ENCODE data around the gene AMPD2.

Gene AMPD2

GRCh38 chr1:109641861-109642260 lies 22.2 kb downstream of the AMPD2 start:
- H3K4me1 ChIP-seq (ENCODE audit: control insufficient read depth, insufficient read depth, low read length) = peaks cover 12% of the 10 kb centered on the region
- H3K9ac ChIP-seq (ENCODE audit: low read length) = no peak overlapping the region
- H3K27ac ChIP-seq (ENCODE audit: low read depth, low read length) = no peak overlapping the region
- H3K9me3 ChIP-seq (ENCODE audit: control insufficient read depth, insufficient read depth, low read depth, low read length) = no peaks in the 10 kb centered on the region
- H3K36me3 ChIP-seq (ENCODE audit: control insufficient read depth, insufficient read depth, low read length) = no peaks in the 10 kb centered on the region
- peaks cover 7% of the 10 kb centered on the region for H3K27me3 ChIP-seq (ENCODE audit: control insufficient read depth, insufficient read depth, low read length)
- no peak overlapping the region for H3K4me3 ChIP-seq (ENCODE audit: low read depth, low read length)

- Histone ChIP-seq H3K9me3 (ENCODE audit: control insufficient read depth, insufficient read depth, low read depth, low read length) (no peaks in the 10 kb centered on the region), H3K36me3 (ENCODE audit: control insufficient read depth, insufficient read depth, low read length) (no peaks in the 10 kb centered on the region), H3K4me1 (ENCODE audit: control insufficient read depth, insufficient read depth, low read length) (peaks cover 11% of the 10 kb centered on the region), H3K9ac (ENCODE audit: low read length) (no peak overlapping the region), H3K4me3 (ENCODE audit: low read depth, low read length) (no peak overlapping the region), H3K27ac (ENCODE audit: low read depth, low read length) (no peak overlapping the region), H3K27me3 (ENCODE audit: control insufficient read depth, insufficient read depth, low read length) (peaks cover 7% of the 10 kb centered on the region)
Measured at GRCh38 chr1:109642626-109643025, 23.0 kb downstream of the AMPD2 start.

DNA sequence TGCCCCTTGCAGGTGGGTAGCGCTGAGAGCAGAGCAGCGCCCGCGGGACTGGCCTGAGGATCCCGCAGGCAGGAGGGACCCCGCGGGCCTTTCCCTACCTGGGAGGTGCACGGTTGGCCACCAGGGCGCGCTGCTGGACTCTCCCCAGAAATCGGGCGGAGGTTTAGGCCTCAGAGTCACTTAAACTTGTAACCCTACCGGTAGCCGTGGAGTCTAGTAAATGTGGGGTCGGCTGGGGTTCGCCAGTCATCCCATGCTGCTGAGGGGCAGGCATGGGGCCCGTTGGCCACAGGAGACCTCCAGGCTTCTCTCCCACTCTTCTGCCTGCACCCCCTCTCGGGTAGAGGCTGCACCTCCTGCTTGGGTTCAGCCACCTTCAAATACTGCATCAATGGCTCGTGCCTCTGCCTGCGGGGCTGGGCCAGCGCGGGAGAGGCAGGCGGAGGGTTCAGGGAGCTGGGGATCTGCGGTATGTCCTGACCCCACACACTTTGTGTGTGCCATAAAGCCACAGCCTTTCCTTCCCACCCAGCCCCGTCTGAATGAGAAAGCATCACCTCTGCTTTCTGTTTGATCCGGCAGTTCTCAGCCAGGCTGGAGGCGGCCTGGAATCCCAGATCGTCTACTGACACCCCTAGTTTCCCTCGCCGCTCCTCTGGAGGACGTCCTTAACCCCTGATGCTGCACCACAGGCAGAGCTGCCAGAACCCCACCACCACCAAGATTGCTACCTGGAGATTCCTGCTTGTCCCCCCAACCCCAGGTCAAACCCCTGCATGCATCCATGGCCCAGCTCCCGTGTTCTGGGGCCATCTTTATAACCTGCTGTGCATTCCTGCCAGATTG lies 24.0 kb downstream of the AMPD2 start:
- peaks cover 11% of the 10 kb centered on the region for H3K4me1 ChIP-seq (ENCODE audit: control insufficient read depth, insufficient read depth, low read length)
- no peak overlapping the region for H3K4me3 ChIP-seq (ENCODE audit: low read depth, low read length)
- no peak overlapping the region for H3K9ac ChIP-seq (ENCODE audit: low read length)
- no peaks in the 10 kb centered on the region for H3K36me3 ChIP-seq (ENCODE audit: control insufficient read depth, insufficient read depth, low read length)
- H3K27me3 ChIP-seq (ENCODE audit: control insufficient read depth, insufficient read depth, low read length) = peaks cover 7% of the 10 kb centered on the region
- no peak overlapping the region for H3K27ac ChIP-seq (ENCODE audit: low read depth, low read length)
- H3K9me3 ChIP-seq (ENCODE audit: control insufficient read depth, insufficient read depth, low read depth, low read length) = no peaks in the 10 kb centered on the region

GRCh38 chr1:109644670-109645069 lies 25.0 kb downstream of the AMPD2 start:
- peaks cover 11% of the 10 kb centered on the region for H3K4me1 ChIP-seq (ENCODE audit: control insufficient read depth, insufficient read depth, low read length)
- no peak overlapping the region for H3K4me3 ChIP-seq (ENCODE audit: low read depth, low read length)
- no peaks in the 10 kb centered on the region for H3K36me3 ChIP-seq (ENCODE audit: control insufficient read depth, insufficient read depth, low read length)
- H3K27ac ChIP-seq (ENCODE audit: low read depth, low read length) = no peak overlapping the region
- H3K9ac ChIP-seq (ENCODE audit: low read length) = no peak overlapping the region
- no peaks in the 10 kb centered on the region for H3K9me3 ChIP-seq (ENCODE audit: control insufficient read depth, insufficient read depth, low read depth, low read length)
- peaks cover 7% of the 10 kb centered on the region for H3K27me3 ChIP-seq (ENCODE audit: control insufficient read depth, insufficient read depth, low read length)

GRCh38 chr1:109649491-109649914 lies 29.9 kb downstream of the AMPD2 start:
- Histone ChIP-seq H3K36me3 (ENCODE audit: control insufficient read depth, insufficient read depth, low read length) (no peaks in the 10 kb centered on the region), H3K9me3 (ENCODE audit: control insufficient read depth, insufficient read depth, low read depth, low read length) (no peaks in the 10 kb centered on the region), H3K4me3 (ENCODE audit: low read depth, low read length) (no peak overlapping the region), H3K4me1 (ENCODE audit: control insufficient read depth, insufficient read depth, low read length) (no peaks in the 10 kb centered on the region), H3K9ac (ENCODE audit: low read length) (no peak overlapping the region), H3K27me3 (ENCODE audit: control insufficient read depth, insufficient read depth, low read length) (peaks cover 20% of the 10 kb centered on the region), H3K27ac (ENCODE audit: low read depth, low read length) (no peak overlapping the region)

- Histone ChIP-seq H3K27ac (ENCODE audit: low read depth, low read length) (no peak overlapping the region), H3K9ac (ENCODE audit: low read length) (no peak overlapping the region), H3K4me1 (ENCODE audit: control insufficient read depth, insufficient read depth, low read length) (peaks cover 3% of the 10 kb centered on the region; the same call in 1 of the 2 replicates)
Measured at GRCh38 chr1:109650609-109651008, 31.0 kb downstream of the AMPD2 start.

GRCh38 chr1:109652402-109652801 lies 32.8 kb downstream of the AMPD2 start:
- H3K27me3 ChIP-seq (ENCODE audit: control insufficient read depth, insufficient read depth, low read length) = peaks cover 24% of the 10 kb centered on the region
- H3K4me1 ChIP-seq (ENCODE audit: control insufficient read depth, insufficient read depth, low read length) = peaks cover 3% of the 10 kb centered on the region; the same call in 1 of the 2 replicates
- no peak overlapping the region for H3K27ac ChIP-seq (ENCODE audit: low read depth, low read length)
- H3K9me3 ChIP-seq (ENCODE audit: control insufficient read depth, insufficient read depth, low read depth, low read length) = no peaks in the 10 kb centered on the region
- no peaks in the 10 kb centered on the region for H3K36me3 ChIP-seq (ENCODE audit: control insufficient read depth, insufficient read depth, low read length)
- no peak overlapping the region for H3K4me3 ChIP-seq (ENCODE audit: low read depth, low read length)
- no peak overlapping the region for H3K9ac ChIP-seq (ENCODE audit: low read length)

More at GRCh38 chr1:109650609-109651008, 31.0 kb downstream of the AMPD2 start:
- no peak overlapping the region for H3K4me3 ChIP-seq (ENCODE audit: low read depth, low read length)
- H3K36me3 ChIP-seq (ENCODE audit: control insufficient read depth, insufficient read depth, low read length) = no peaks in the 10 kb centered on the region
- H3K27me3 ChIP-seq (ENCODE audit: control insufficient read depth, insufficient read depth, low read length) = peaks cover 24% of the 10 kb centered on the region
- H3K9me3 ChIP-seq (ENCODE audit: control insufficient read depth, insufficient read depth, low read depth, low read length) = no peaks in the 10 kb centered on the region

DNA sequence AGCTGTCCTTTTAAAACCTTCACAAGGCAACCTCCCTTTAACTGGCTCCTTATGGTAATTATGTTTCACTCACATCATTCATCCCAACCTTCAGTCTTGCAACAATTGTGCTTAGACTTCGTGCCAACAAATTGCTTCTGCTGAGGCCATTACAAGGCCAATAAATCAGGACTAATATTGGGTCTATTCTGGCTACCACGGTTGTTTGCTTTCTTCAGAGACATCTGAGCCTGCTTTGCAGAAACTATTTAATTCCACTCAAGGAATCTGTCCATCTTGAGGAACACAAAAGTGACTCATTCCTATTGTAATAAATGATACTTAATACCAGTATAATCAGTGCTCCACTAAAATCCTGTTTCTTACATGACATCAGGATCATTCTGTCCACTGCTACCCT lies 33.7 kb downstream of the AMPD2 start:
- H3K9ac ChIP-seq (ENCODE audit: low read length) = no peak overlapping the region
- H3K27me3 ChIP-seq (ENCODE audit: control insufficient read depth, insufficient read depth, low read length) = peaks cover 24% of the 10 kb centered on the region
- no peak overlapping the region for H3K4me3 ChIP-seq (ENCODE audit: low read depth, low read length)
- H3K4me1 ChIP-seq (ENCODE audit: control insufficient read depth, insufficient read depth, low read length) = peaks cover 3% of the 10 kb centered on the region; the same call in 1 of the 2 replicates
- H3K36me3 ChIP-seq (ENCODE audit: control insufficient read depth, insufficient read depth, low read length) = no peaks in the 10 kb centered on the region
- H3K9me3 ChIP-seq (ENCODE audit: control insufficient read depth, insufficient read depth, low read depth, low read length) = no peaks in the 10 kb centered on the region
- no peak overlapping the region for H3K27ac ChIP-seq (ENCODE audit: low read depth, low read length)

DNA sequence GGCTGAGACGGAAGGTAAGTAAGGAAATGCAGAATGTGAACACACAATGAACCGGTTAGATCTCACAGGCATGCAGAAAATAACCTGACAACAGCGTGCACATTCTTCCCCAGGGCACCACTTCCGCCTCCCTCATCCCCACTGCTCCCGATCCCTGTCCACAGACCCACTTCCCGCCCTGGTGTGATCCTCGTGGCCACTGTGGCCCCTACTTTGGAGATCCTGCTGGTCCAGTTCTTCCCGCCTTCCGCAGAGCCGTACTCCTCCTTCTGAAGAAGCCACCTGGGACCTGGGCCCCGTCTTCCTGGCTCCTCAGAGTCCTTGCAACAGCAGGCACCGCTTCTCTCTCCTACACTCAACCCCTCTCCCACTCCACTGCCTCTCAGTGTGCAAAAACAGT lies 34.9 kb downstream of the AMPD2 start:
- H3K27ac ChIP-seq (ENCODE audit: low read depth, low read length) = no peak overlapping the region
- peaks cover 4% of the 10 kb centered on the region; the same call in 1 of the 2 replicates for H3K36me3 ChIP-seq (ENCODE audit: control insufficient read depth, insufficient read depth, low read length)
- no peaks in the 10 kb centered on the region for H3K9me3 ChIP-seq (ENCODE audit: control insufficient read depth, insufficient read depth, low read depth, low read length)
- H3K4me3 ChIP-seq (ENCODE audit: low read depth, low read length) = no peak overlapping the region
- H3K9ac ChIP-seq (ENCODE audit: low read length) = no peak overlapping the region
- H3K27me3 ChIP-seq (ENCODE audit: control insufficient read depth, insufficient read depth, low read length) = peaks cover 24% of the 10 kb centered on the region
- peaks cover 3% of the 10 kb centered on the region; the same call in 1 of the 2 replicates for H3K4me1 ChIP-seq (ENCODE audit: control insufficient read depth, insufficient read depth, low read length)

GRCh38 chr1:109655615-109656519 lies 36.2 kb downstream of the AMPD2 start, which contains the start of gene GSTM4:
Gene GSTM4, plus strand, starts transcription at chr1:109656099. Its CDS starts 291 bp downstream, at chr1:109656390.
- peak within 1 kb of the TSS; percentile 96 for H3K4me3 ChIP-seq (ENCODE audit: low read depth, low read length)

More at GRCh38 chr1:109655615-109656519, 36.2 kb downstream of the AMPD2 start, which contains the start of gene GSTM4:
- Histone ChIP-seq H3K36me3 (ENCODE audit: control insufficient read depth, insufficient read depth, low read length) (peaks cover 4% of the 10 kb centered on the region; the same call in 1 of the 2 replicates), H3K9me3 (ENCODE audit: control insufficient read depth, insufficient read depth, low read depth, low read length) (no peaks in the 10 kb centered on the region), H3K9ac (ENCODE audit: low read length) (peak within 1 kb of the TSS; percentile 37), H3K27ac (ENCODE audit: low read depth, low read length) (no peak within 1 kb of the TSS), H3K27me3 (ENCODE audit: control insufficient read depth, insufficient read depth, low read length) (peaks cover 21% of the 10 kb centered on the region), H3K4me1 (ENCODE audit: control insufficient read depth, insufficient read depth, low read length) (peaks cover 3% of the 10 kb centered on the region; the same call in 1 of the 2 replicates)
